NCI-H2081 treated with DMSO at 0.1 percent for 48 hours (cell line): Measurements from ENCODE around the gene SNX8.

Experiments
- DNase-seq: peaks from one replicate; lab custom pipeline; 2025; lab: John Stamatoyannopoulos, UW

Gene SNX8

GRCh38 chr7:2244404-2244995 lies 69.7 kb downstream of the SNX8 start:
- DNase-seq: no peak

DNA sequence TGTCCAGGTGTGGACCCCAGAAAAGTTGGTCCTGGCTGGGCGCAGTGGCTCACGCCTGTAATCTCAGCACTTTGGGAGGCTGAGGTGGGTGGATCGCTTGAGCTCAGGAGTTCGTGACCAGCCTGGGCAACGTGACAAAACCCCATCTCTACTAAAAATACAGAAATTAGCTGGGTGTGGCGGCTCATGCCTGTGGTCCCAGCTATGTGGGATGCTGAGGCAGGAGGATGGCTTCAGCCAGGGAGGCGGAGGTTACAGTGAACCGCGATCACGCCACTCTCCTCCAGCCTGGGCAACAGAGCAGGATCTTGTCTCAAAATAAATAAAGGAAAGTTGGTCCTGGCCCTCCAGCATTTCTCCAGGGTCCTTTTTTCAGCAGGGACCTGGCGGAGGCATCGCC lies 70.8 kb downstream of the SNX8 start:
- no peak for DNase-seq

DNA sequence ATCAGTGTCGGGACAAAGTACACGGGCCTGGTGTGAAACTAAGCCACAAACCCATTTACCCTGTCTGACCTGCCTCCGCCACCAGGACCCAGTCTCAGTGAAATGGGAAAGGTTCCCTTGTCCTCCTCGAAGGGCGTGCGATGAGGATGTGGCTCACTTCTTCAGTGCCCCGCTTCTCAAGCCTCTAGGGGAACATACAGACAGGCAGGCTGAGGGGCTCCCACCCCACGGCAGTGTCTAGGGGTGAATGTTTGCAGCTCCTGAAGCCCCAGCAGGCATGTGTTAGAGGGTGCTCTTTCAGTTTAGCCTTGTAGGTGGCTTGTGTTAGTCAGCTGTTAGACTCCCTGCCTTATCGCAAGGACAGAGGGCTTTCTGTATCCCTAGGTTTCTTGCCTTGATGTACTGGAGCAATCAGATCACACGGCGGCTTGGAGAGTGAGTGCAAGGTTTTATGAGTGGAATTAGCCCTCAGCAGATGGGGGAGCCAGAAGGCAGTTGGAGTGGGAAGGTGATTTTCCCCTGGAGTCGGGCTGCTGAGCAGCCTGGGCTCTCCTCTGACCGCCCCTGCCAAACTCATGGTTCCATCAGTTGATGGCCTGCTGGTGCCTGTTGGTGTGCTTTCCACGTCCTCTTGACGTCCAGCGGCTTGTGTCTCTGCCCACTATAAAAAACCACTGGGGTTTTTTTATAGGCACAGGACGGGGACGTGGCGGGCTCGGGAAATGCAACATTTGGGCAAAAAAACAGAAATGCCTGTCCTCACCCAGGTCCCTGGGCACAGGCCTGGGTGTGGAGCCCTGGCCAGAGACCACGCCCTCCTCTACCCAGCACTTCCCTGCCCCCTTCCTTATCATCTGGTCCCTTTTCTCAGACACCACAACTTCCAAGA lies 71.5 kb downstream of the SNX8 start:
- no peak for DNase-seq

DNA sequence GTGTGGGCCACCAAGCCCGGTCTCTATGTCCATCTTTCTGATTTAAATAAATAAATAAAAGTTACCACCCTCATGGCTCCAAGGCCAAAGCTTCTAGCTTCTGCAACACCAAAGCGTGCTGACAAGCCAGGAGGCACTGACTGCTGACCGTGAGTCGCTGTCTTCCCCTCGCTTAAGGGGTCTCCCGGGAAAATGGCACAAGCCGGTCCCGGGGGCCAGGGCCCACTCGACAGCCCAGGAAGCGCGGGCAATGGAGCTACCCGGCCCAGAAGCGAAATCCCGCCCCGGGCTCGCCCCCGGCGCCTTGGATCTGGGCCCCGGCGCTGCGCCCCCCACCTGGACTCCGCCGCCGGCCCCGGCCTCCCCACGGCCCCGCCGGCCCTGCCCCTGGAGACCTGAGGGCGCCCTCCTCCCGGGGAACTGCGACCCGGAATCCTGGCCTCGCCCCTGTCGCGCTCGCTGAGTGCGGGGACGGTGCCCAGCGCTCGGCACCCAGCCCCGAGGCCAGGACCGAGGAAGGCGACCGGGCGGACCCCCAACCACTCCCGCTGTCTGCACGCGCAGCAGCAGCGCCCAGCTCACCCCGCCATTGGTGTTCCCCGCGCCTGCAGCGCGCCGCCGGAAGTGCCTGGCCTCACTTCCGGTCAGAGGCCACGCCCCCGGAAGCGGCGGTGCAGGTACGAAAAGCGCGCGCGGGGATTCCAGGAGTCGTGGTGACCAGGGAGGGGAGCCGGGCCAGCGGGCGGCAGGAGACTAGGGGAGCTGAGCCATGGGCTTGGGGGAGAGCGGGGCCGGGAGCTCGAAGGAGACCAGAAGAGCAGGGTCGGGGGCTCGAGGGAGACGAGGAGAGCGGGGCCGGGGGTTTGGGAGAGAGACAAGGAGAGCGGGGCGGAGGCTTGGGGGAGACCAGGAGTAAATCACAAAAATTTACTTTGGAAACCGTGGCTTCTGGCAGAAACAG lies 72.4 kb downstream of the SNX8 start, which contains the start of the genes MRM2 and NUDT1:
Gene MRM2, minus strand, starts transcription at position 626 of the 961 bp plus-strand sequence. Its CDS starts 36 bp downstream, at position 590.
Gene NUDT1, plus strand, starts transcription at position 647 of the 961 bp plus-strand sequence. CDS start 2,349 bp downstream, outside the sequence.
- DNase-seq: no peak

DNA sequence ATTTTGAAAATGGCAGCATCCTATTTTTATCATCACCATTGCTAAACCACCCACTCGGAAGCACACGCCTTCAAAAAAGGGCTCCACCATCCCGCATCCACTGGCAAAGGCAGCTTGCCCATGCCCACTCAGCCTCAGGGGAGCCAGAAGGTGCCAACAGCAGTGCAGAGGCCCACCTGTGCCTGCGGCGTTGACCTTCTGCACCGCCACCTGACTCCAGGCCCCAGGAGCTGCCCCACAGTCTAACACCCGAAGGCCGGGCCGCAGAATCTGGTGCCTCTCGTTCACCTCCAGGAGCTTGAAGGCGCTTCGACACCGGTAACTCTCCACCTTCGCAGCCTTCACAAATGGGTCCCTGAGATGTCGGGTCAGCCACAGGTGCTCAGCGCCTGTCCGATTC lies 75.0 kb downstream of the SNX8 start:
- DNase-seq: no peak

GRCh38 chr7:2237109-2237602 lies 77.1 kb downstream of the SNX8 start:
- DNase-seq: no peak

DNA sequence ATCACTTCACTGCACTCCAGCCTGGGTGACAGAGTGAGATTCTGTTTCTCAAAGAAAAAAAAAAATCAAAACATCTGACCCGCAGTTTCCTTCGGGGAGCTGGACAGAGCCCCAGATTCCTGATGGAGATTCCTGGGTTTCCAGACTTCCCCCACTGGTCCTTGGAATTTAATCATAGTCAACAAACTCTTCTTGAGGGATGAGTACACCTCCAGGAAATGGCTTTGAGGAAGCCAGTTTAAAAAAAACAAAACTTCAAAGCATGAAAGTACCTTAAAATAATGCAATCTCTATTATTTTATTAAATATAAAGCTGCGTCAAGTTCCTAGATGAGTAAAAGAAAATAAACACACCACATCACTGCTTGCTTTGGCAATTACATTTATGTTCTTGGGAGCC lies 80.3 kb downstream of the SNX8 start:
- DNase-seq: no peak

- peak; percentile 15 for DNase-seq
These were observed 81.3 kb downstream of the SNX8 start, which contains the start of gene MAD1L1 for GRCh38 chr7:2232766-2233520. TSS of gene MAD1L1 (minus strand) at chr7:2232945. CDS start at chr7:2230133, 2,812 bp downstream.

- no peak for DNase-seq
These were observed 82.1 kb downstream of the SNX8 start for GRCh38 chr7:2231992-2232765.

- DNase-seq: no peak
These were observed 83.4 kb downstream of the SNX8 start for GRCh38 chr7:2230882-2231281.

DNA sequence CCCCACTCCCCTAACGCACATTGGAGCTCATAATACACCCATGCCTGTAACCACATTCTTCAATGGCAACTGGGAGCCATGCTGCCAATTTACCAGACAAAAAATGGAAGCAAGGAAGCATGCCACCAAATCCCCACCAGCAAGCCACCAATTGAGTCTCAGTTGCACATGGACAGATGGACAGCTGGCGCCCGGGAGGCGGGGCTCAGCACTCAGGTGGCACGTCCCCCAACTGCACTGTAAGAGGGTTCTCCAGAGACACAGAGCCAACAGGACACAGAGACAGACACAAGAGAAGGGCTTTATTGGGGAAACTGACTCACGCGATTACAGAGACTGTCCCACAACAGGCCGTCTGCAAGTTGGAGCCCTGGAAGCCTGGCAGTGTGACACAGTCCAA lies 84.0 kb downstream of the SNX8 start:
- no peak for DNase-seq

DNA sequence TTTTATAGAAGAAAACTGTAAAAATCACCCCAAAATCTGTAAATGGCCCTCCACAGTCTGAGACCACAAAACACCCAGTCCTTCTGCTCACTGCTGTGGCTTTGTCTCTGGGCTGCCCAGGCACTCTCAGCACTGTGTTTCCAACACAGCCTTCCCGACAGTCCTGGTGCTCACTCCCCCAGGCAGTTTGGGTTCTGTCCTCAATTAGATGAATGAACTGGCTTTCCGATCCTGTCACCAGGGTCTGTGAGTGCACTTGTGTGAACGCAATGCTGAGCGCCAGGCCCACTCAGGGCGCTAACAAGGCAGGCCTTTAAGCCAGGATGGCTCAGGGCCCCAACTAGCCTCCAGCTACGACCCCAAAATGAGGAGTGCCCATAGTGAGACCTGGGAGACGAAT lies 84.8 kb downstream of the SNX8 start:
- no peak for DNase-seq

DNA sequence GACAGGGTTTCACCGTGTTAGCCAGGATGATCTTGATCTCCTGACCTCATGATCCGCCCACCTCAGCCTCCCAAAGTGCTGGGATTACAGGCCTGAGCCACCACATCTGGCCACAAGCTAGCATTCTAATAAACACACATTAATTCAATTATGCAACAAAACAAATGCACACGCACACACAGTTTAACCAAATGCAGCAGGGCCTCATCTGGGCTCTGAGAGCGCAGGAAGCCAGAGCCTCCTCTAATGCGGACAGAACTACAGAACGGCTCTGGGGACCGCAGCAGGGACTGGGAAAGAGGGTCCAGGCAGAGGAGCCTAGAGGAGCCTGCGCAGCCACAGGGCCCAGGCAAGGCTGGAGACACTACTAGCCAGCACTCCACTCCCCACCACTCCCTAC lies 85.3 kb downstream of the SNX8 start:
- no peak for DNase-seq

DNA sequence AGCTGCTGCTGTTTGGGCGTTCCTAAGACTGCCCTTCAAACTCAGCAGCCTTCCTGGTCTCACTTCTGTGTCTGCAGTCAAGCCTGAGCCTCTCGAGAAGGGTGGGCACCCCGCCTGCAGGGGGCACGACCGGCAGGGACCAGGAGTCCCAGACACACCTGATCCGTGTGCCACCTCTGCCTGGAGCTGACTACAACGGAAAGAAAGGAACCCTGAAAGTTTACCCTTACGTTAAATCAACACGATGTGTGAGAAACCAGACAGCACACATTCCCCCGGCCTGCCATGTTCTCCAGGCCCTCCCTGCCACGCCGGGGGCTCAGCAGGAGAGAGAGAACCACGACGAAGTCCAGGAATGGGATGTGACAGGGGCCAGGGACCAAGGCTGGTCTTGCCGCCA lies 86.5 kb downstream of the SNX8 start:
- DNase-seq: no peak

DNA sequence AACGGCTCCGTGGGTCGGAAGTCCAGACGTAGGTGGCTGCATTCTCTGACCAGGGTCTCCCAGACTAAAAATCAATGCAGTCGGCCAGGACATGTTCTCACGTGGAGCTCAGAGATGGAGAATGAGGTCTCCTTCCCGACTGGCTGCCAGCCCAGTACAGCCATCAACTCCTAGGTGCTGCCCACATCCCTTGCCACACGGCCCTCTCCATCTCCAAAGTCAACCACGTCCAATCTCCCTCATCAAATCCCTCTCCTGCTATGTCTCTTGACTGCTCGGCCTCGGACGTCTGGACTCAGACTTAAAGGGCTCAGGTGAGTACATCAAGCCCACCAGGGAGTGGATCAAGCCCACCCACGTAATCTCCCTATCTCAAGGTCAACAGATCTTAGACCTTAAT lies 88.4 kb downstream of the SNX8 start:
- no peak for DNase-seq

DNA sequence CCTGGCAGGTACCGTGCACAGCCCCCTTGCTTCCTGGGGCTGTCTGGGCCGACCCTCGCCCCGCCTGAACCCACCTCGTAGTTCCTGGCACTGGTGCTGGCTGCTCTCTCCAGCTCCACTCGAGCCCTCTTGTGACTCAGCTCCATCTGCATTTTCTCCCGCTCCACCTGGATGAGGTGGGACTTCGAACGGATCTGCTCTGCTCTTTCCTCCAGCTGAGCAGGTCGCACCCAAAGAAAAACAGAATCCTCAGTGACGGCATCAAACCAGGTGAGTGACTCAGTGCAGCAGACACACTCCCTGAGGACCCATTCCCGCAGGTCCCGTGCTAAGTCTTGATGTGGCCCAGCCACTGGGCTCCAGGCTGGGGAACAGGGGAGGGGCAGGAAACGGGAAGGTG lies 88.9 kb downstream of the SNX8 start:
- no peak for DNase-seq

DNA sequence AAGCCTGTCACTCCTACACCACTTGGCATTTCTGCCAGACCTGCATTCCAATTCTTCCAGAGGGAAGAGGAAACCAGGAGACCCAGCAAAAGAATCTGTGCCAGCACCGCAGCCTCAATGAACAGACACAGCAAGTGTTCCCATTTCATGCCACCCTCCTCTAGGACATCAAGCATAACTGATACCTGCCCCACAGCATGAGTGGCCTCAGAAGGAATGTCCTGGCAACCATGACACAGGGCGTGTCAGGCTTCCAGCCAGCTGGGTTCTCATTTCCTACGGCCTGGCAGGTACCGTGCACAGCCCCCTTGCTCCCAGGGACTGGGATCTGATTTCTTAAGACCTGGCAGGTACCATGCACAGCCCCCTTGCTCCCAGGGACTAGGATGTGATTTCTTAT lies 89.3 kb downstream of the SNX8 start:
- DNase-seq: no peak

DNA sequence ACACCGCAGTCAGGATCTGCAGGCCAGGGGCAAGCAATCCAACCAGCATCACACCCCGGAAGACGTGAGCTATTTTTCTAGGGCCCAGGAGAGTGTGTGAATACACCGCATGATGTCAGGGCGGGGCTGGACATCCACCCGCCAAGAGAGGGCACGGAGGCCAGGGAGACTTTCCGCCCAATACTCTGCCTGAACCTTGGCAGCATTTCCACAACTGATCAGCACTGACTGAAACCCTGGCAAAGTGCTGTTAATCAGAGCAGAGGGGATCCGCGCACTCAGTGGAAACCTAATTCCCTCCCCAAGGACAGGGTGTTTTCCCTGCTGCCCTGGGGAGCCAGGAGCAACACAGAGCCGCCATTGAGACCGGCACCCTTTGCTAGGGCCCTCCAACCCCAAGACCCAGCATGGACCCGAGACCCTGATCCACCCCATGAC lies 89.7 kb downstream of the SNX8 start:
- DNase-seq: no peak

DNA sequence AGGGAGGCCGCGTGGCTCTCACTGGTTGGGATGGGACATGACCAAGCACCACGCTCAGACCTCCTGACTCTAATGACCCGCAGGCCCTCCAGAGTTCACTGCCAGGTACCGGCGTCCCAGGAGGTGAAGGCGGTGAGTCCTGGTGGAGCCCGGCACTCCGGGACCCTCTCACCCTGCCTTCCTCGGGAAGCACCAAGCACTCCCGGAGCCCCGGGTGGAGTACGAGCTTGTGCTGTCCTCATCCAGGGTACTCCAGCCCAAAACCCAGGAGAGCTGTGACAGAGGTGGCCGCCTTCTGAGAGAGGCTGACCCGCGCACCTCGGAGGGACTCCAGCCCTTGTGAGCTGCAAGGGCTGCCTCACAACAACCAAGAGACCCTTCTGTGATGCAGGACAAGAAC lies 90.9 kb downstream of the SNX8 start:
- DNase-seq: no peak

GRCh38 chr7:2222516-2222915 lies 91.7 kb downstream of the SNX8 start:
- no peak for DNase-seq
